Activated T-cell treated with anti-CD3 and anti-CD28 coated beads, Interleukin-2, amount 50 U/mL, for 1 hour (primary cell): ENCODE measurements around the gene PDCD1.
A peak's percentile ranks its signal among the peaks of the same experiment; 100 is the strongest.
"Not testable (repeated sequence)": the region's sequence is repeated elsewhere in the genome, so short reads cannot be mapped to it uniquely, and the experiment has no call there.

ENCODE experiments used
- DNase-seq: peaks from one replicate; pipeline ENCODE4 v3.0.0-alpha.2; 2020

Gene PDCD1

DNA sequence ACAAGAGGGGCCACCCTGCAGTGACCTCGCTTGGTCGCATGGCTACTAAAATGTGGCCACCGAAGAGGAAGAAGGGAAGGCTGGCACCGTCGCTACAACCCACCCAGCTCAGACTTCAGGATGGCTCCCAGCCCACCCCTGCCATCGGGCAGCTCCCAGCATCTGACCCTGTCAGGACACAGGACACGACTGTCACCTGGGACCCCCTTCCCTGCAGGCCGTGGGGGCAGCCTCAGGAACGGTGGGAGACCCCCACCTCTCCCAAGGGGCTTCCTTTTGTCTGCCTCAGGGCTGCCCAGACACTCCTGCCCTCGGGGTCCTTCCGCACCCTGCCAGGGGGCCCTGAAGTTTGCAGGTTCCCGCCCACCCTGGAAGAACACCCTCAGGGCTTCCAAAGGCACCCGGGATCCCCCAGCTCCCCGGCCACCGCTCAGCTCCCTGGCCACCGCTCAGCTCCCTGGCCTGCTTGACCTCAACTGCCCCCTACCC is 18.5 kb upstream of the PDCD1 start:
- DNase-seq, result no peak

DNA sequence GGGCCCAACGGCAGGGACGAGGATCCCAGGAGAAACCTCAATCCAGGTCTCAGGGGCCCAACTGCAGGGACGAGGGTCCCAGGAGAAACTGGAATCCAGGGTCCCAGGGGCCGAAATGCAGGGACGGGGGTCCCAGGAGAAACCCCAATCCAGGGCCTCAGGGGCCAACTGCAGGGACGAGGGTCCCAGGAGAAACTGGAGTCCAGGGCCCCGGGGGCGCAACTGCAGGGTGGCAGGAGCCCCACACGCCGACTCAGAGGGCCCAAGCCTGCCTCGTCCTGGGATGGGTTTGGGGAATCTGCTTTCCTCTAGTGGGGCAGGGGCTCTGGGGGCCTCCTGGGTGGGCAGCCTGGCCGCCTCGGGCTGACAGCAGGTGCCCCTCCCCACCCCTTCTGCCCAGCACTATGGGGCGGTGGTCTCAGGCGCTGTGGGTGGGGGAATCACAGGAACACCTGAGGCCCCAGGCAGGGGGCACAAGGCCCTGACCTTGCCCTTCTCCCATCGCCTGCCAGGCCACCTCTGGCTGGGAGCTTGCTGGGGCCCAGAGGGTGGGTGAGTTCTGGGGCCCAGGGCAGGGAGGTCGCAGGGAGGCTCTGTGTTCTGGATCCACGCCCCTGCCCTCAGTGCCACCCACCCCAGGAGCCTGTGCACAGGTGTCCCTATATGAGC is 18.0 kb upstream of the PDCD1 start:
- DNase-seq, result no peak

DNA sequence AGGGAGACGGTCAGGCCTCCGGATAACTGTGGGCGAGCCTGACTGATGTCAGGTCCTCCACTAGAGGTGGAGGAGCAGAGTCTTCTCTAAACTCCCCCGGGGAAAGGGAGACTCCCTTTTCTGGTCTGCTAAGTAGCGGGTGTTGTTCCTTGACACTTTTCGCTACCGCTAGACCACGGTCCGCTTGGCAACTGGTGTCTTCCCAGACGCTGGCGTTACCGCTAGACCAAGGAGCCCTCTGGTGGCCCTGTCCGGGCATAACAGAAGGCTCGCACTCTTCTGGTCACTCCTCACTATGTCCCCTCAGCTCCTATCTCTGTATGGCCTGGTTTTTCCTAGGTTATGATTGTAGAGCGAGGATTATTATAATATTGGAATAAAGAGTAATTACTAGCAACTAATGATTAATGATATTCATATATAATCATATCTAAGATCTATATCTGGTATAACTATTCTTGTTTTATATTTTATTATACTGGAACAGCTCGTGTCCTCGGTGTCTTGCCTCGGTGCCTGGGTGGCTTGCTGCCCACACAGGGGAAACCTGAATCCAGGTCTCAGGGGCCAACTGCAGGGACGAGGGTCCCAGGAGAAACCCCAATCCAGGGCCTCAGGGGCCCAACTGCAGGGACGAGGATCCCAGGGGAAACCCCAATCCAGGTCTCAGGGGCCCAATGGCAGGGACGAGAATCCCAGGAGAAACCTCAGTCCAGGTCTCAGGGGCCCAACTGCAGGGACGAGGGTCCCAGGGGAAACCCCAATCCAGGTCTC is 17.2 kb upstream of the PDCD1 start:
- DNase-seq, result not testable (repeated sequence)

DNA sequence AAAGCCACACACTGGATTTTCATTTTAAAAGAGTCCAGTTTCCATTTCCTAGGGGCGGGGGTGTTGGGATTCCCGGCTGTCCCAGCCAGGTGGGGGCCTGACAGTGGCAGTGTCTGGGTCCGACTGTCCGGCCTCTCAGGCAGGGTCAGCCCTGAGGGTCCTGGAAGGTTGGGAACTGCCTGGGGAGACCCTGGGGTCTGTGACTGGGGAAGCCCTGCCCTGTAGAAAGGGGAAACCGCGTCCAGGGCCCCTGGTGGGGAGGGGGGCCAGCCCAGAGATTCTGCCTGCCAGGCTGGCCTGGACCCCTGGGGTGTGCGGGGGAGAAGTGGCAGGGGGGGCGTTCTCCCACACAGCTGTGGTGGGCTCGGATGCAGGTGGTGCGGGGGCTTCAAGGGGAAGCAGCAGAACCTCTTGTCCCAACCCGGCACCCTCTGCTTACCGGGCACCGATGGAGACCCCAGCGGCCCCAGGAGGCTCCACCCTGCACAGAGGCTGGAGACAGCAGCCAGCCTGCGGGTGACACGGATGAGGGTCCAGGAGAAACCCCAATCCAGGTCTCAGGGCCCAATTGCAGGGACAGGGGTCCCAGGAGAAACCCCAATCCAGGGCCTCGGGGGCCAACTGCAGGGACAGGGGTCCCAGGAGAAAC is 15.7 kb upstream of the PDCD1 start:
- no peak for DNase-seq

DNA sequence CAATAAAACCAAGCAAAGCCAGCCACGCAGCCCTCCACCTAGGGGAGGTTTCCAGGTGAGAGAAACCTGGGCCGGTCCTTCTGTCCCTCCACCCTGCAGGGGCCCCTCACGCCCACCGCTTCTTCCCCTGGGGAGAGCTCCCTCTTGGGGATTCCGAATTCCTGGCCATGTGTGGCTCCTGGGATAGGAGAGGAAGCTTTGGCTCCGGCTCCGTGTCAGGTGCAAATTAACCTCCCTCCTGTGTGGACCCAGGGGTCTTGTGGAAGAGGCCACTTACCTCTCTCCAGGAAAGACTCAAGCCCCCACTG is 15.1 kb upstream of the PDCD1 start:
- DNase-seq, result no peak

DNA sequence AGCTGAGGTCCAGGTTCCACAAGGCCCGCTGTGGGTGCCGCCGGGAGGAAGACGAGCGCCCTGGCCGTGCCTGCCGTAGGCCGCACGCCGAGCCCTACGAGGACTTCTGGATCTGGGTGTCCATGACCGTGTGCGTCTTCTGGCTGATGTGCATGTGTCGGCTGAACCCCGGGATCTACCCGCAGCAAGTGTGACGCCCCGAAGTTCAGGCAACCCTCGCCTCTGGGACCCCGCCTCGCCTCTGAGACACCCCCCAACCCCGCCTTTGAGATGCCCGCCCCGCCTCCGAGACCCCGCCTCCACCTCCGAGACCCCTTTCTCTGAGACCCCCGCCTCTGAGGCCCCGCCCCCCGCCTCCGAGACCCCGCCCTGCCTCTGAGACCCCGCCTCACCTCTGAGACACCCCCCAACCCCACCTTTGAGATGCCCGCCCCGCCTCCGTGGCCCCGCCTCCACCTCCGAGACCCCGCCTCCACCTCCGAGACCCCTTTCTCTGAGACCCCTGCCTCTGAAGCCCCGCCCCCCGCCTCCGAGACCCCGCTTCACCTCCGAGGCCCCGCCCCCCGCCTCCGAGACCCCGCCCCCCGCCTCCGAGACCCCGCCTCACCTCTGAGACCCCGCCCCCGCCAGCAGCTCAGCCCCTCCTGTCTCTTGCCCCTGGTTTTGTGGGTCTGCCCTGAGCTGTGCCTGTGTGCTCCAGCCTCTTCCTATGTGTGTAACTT is 14.5 kb upstream of the PDCD1 start:
- DNase-seq, result no peak

DNA sequence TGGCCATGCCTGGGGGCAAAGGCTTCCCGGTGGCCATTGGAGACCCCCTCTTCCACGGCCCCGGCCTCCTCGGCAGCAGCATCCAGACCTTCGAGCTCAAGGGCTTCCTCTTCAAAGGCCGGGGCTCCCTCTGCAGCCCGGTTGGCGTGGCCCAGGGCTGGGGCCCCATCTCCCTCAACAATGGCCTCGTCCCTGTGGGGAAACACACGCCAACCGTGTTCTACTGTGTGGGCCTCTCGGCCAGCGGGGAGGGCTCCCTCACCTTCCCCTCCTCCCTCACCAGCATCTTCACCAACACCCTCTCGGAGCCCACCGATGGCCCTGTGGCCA is 13.6 kb upstream of the PDCD1 start:
- DNase-seq, result no peak

DNA sequence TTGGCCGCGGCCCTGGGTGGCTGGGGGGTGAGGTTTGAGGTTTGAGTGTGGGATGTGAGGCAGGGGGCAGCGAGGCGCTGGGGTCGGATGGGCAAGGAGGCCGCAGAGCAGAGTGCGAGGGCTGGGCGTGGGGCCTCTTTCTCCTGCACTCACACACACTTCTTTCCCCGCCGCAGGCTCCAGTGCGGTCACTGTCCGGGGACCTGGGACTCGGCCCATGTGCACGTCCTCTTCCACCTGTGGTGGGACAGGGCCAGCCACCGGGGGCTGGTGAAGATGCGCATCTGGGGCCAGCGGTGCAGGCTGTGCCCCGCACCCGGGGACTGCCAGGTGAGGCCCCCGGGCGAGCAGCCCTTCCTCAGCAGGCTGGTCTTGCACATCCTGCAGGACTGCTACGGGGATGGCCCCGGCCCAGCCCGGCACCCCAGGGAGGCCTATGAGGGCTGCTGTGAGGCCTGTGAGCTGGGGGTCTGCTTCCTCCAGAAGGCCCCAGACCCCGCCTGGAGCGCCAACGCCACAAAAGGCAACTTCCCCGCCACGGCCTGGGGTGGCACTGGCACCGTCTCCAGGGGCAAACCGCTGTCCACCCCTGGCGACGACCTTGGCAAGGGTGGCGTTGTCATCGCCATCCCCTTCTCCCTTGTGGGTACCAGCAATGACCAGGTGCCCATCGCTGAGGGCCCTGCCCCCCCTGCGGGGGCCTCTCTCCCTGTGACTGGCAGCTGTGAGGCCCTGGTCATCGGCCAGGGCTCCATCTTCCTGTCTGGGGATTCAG is 13.0 kb upstream of the PDCD1 start:
- no peak for DNase-seq

DNA sequence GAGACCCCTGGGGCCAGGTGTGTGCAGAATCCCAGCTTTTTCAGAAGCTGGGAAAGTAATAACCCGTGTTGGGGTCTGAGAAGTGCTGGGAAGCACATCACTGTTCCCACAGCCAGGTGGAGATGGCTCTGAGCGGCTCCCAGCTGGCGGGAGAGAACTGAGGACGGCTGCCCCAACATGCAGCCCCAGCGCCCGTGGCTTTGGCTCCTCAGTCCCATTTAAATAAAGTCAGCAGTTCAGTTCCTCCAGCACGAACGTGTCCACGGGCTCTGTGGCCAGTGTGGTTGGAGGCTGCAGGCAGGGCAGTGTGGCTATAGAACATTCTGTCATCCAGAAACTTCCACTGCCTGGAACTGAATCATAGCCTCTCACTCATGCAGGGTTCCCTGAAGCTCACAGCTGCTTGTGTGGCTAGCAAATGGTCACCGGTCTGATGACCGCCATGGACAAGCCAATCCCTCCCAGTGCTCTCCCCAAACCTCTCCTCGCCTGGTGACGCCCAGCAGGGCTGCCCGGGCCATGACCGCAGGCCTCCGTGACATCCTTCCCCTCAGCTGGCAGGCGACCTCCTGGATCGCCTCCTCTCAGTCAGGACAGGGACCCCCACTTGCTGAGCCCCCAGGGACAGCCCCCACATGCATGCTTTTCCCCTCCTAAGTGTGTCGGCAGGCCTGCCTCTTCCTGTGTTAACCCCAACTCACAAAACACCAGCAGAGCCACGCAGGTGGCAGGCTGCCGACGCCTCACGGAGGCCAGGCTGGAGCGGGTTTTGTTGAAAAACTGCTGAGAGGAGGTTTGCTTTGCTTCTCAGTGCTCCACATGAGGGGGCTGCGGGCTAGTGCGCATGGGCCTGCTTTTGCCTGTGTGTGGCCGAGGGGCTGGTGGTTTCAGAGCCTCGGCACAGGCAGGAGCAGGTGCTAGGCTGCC is 12.2 kb upstream of the PDCD1 start:
- no peak for DNase-seq

DNA sequence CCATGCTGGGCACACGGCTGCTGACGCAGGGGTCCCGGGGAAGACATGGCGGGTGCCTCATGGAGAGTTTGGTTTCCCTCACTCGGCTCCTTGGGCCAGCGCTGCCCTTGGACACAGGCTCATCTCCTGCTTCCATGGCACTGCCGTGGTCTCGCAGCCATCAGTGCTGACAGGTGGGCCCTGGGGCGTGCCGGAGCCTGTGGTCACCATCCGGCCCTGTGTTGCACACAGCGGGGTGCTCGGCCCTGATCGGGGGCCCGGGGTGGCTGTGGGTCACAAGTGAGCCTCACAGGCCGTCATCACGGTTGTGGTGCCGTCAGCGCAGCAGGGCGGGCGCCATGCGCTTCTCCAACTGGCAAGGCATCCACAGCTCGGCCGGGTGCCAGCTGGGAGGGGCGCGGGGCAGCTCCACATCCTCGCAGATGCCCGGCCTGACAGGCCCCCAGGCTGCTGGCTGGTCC is 11.4 kb upstream of the PDCD1 start:
- no peak for DNase-seq

DNA sequence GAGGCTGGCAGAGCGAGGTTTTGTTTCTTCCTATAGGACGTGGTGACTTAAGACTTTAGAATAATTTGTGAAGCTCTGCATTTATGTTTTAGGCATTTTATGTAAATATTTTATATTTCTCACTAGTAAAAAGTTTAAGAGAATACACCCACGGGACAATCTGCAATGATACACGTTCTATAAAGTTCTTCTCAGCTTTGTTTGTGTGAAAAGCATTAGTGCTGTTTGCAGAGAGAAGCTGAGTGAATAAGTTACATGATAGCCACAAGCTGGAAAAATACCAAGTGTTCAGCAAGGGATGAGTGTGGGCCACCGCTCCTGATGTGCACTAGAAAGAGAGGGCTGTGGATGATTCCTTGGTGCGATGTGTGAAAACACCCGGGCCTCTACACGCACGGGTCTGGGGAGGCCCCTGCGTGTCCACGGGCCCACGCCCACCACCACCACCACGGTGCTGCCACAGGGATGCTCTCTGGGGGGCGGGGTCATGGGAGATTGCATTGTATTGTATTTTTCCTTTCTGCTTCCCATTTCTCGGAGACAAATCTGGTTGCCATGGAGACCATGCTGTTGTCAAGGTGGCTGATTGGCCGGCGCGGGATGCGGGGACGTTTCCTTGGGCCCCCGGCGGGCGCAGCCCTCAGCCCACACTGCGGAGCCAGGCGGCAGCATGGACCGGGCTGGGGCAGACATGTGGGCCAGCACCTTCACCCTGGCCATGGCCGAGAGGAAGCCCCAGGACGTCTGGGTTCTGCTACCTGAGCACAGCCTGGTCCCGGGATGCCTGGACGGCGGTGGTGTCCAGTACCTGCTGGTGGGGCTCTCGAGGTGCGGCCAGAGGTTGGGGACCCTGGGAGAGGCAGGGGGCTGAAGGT is 10.6 kb upstream of the PDCD1 start, which contains the start of gene RTP5:
Gene RTP5, plus strand, starts transcription at position 643 of the 875 bp plus-strand sequence. Its CDS starts 28 bp downstream, at position 671.
- DNase-seq, result no peak

DNA sequence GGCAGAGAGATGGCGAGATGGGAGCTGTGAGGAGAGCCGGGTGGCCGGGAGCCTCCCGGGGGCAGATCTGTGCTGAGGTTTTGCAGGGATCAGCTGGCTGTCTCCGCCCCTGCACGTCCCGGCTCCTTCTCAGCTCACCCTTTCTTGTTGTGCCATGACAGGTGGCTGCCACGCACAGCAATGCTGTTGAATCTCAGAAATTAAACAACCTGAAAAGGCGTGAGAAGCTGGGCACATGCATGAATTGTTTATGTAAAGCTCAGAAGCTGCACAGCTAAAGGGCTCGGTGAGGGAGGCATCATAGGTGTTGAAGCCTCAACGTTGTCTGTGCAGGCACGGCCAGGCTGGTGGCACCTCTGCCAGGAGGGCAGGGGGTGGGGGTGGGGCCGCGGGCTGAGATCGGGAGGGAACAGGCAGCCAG is 10.0 kb upstream of the PDCD1 start:
- no peak for DNase-seq

DNA sequence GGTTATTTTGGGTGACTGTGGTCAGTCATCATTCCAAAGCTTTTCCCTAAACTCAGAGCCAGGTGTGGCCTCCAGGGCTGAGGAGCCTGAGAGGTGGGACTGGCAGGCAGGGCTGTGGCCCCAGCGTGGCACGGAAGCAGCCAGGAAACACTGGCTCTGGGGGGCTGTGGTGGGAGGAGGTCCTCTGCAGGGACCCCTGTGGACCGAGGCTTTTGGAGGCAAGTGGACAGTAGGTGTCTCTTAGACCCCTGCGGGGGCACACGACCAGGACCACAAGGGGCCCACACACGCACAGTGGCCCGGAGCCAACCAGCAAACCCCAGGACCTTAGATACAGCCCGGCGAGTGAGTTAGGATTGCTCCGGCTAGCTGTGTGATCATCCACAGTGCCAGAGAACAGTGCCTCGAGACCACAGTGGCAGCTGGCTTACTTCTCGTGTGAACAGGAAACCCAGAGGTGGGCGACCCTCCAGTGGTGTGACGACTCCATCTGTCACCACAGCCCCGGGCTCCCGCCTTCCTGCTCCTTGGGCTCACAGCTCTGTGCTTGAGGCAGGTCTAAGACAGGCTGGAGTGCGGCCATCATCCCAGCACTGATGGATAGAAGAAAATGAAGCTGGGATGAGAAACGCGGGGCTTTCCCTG is 9.2 kb upstream of the PDCD1 start:
- DNase-seq, result peak; percentile 64

DNA sequence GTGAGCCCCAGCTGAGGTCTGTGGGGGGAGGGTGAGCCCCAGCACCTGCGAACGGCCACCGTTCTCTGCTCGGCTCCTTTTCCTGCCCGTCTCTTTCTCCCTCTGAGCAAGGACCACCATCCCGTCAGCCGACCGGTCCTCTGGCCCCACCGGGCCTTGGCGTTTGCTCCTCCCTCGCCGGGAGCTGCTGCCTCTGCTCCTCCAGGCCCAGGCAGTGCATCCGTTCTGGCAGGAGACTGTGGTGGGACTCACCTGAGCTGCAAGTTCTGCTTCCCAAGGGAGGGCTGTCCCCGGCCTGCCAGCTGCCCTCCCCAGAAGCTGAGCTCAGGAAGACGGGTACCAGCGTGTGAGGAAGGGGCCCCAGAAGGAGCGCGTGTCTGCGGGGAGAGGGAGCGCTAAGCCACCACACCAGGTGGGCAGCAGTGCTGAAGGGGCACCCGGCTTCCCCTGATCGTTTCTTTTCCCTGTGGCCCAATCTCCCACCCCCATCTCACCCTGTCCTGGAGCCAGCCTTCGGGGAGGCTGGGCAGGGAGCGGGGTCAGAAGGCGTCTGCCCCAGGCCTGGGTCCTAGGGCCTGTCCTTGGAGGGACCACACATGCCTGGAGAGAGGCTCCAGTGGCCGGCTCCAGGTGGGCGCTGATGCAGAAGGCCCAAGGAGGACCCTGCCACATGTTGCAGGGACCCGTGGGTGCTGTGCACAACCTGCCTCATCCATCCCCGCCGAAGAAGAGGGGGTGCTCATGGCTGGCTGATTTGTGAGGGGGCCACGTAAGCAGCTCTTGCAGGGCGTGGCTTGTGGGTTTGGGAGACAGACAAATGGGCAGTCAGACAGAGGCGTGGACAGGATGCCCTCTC is 8.3 kb upstream of the PDCD1 start:
- no peak for DNase-seq

DNA sequence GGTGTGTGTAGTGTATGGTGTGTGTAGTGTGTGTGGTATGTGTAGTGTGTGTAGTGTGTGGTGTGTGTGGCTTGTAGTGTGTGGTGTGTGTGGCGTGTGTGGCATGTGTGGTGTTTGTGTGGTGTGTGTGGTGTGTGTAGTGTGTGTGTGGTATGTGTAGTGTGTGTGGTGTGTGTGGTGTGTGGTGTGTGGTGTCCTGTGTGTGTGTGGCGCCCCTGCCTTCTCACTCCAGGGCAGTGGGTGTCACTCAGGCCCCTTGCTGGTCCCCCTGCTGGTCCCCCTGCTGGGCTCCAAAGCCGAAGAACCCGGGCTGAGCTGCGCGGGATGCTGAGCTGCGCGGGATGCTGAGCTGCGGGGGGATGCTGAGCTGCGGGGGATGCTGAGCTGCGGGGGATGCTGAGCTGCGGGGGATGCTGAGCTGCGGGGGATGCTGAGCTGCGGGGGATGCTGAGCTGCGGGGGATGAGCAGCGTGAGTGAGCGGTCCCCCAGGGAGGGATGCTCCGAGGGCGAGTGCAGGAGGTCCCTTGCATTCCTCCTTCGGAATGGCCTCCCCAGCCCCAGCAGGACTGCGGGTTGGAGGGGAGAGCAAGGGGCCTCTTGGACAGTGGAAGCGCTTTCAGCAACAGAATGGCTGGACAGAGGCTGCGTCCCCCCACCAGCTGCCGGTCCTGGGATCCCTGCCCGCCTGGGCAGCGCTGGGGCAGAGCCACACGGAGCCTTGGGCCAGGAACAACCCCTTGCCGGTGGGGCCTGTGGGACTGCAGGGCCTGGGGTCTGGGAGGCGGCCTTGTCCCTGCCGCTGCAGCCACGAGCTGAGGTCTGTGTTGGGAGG is 7.5 kb upstream of the PDCD1 start:
- no peak for DNase-seq

DNA sequence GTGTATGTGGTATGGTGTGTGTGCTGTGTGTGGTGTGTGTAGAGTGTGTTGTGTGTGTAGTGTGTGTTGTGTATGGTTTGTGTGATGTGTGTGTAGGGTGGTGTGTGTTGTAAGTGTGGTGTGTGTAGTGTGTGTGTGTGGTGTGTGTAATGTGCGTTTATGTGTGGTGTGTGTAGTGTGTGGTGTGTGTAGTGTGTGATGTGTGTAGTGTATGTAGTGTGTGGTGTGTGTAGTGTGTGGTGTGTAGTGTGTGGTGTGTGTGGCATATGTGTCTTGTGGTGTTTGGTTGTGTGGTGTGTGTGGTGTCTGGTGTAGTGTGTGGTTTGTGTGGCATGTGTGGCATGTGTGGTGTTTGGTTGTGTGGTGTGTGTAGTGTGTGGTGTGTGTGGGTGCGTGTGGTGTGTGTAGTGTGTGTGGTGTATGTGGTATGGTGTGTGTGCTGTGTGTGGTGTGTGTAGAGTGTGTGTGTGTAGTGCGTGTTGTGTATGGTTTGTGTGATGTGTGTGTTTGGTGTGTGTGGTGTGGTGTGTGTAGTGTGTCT is 6.8 kb upstream of the PDCD1 start:
- DNase-seq, result no peak

DNA sequence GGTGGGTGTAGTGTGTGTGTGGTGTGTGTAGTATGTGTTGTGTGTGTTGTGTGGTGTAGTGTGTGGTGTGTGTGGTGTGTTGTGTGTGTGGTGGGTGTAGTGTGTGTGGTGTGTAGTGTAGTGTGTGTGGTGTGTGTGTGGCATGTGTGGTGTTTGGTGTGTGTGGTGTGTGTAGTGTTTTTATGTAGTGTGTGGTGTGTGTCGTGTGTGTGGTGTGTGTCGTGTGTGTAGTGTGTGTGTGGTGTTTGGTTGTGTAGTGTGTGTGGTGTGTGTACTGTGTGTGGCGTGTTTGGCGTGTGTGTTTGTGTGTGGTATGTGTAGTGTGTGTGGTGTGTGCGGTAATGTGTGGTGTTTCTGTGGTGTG is 6.1 kb upstream of the PDCD1 start:
- DNase-seq, result no peak
